GM12873 (cell line): ENCODE measurements around the gene NELL1.

Experiments
- TF ChIP-seq, protein P1 (sequence below): IDR thresholded peaks from 2 replicates; pipeline ENCODE4 v1.5.1; 2012; ENCODE audit warnings: low read depth, mild to moderate bottlenecking, moderate library complexity, low read length, control low read depth; ENCODE audit not compliant: insufficient read depth; ENCODE audit errors: missing control alignments

NELL1 gene

DNA sequence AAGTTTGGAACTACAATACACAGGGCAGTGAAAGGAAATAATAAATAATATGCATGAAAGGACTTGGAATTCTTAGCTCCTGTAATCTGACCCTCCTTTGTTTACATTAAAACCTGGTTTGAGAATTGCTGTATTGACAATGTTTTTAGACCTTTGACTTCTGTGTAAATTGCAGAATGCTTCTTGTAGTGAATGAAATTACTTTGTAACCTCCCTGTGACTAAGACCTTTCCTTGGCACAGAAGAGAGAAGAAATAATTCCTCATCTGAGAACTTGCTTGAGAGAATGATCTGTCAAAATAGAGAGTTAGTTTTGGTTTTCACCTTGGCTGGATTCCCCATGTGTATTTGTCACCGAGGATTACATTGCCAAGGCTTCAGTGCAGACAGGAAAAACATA is 883.5 kb downstream of the NELL1 start:
- TF ChIP-seq, protein P1, sequence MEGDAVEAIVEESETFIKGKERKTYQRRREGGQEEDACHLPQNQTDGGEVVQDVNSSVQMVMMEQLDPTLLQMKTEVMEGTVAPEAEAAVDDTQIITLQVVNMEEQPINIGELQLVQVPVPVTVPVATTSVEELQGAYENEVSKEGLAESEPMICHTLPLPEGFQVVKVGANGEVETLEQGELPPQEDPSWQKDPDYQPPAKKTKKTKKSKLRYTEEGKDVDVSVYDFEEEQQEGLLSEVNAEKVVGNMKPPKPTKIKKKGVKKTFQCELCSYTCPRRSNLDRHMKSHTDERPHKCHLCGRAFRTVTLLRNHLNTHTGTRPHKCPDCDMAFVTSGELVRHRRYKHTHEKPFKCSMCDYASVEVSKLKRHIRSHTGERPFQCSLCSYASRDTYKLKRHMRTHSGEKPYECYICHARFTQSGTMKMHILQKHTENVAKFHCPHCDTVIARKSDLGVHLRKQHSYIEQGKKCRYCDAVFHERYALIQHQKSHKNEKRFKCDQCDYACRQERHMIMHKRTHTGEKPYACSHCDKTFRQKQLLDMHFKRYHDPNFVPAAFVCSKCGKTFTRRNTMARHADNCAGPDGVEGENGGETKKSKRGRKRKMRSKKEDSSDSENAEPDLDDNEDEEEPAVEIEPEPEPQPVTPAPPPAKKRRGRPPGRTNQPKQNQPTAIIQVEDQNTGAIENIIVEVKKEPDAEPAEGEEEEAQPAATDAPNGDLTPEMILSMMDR, result no peak

DNA sequence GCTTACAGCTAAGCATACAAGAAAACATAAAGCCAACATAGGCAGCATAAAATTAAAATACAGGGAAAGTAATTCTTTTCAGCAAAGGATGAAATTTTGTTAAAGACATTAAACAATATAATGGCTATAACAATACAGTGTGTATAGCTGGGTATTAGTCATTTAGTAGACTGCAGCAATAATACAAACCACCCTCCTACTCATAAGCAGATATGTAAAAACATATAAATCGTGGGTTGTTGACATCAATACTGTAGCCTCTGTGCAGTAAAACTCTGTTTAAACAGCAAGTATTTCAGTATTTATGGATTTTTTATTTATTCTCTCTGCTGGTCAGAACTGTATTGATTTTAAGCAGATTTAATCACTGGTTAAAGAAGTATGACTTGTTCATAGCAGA is 884.4 kb downstream of the NELL1 start:
- TF ChIP-seq, protein P1, result no peak

DNA sequence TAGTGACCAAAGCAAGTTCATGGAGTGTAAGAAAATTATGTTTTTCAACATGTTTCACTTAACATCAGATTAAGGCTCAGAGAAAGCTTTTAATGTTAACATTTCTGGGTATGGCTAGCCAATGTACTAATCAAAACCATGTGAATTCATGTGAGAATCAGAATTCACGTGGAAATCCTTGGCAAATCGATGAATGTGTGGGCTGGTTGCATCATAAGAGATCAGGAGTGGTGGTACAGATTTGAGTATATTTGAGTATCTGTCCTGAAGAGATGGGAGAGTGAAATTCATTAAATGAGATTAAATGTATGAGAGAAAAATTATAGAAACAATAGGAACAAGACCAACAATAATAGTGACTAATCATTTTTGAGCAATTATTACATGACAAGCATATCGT is 884.9 kb downstream of the NELL1 start:
- TF ChIP-seq, protein P1, result no peak

DNA sequence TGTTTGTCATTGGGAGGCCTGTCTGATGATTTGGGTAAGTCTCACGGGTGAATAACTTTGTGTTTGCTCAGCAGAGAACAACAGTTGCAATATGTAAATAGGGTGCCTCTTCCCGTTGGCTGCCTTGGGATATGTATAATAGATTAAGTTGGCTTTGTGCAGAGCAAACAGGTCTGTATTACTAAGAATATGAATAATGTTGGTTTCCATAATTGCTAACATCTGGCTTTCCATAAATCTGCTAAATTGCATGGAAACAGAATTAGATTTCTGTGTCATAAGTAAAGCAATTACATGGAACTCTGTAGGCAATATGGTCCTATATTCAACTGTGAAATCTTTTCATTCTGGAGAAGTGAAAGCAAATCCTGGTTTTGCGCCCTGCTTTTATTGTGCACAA is 887.5 kb downstream of the NELL1 start:
- TF ChIP-seq, protein P1, result no peak

DNA sequence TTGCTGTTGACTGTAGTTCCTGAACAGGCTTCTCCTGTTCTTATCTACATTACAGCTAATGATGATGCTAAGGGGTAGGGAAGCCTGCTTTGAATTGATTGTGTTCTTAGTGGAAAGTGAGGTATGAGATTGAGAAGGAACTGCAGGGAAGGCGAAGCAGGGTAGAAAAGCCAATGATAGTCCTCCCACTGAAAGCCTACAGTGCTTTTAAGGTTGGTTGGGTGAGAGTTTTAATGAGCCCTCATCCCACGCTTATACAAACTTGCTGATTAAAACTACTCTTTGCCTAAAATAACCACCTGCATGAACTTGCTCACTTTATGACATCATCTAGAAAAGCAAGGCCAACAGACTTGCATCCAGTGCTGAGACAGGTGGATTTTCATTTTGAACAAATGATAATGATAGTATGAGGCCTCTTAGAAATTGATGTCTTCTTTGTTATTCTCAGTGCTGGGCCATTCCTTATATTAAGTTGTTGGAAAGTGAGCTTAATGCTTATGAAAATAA is 891.1 kb downstream of the NELL1 start:
- TF ChIP-seq, protein P1, result no peak

DNA sequence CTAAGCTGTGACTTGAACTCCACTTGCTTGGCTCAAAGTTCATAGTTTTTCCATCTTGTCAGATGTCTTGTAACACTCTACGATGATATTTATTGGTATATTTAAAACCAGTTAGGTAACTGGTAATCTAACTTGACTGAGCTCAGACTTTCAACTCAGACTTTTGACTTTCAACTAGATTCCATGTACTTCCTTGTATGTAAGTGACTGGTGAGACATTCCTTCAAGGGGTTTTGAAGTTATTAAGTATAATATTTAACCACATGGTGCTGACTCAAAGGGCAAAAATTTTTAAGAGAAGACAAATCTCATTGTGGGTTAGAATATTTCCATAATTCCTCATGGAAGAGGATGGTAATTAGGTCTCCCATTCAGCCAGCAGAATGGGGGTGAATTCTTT is 892.2 kb downstream of the NELL1 start:
- TF ChIP-seq, protein P1, result no peak

DNA sequence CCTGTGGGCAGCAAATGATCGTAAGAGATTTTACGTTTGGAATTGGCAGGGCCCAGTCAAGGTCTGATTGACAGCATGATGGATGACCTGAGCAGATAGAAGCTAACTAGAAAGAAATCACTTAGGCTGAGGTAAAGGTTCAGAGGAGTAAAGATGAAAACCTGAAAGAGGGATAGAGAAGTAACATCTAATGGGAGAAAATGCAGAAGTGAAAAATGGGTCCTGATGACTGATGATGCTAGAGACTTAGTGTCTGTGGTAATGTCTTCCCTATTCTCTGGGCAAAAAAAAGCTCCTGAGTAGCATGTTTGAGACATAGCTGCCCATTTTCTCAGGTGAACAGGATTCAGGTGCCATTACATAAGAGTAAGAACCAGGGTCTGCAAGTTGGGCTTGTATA is 894.7 kb downstream of the NELL1 start:
- TF ChIP-seq, protein P1, result no peak
